ENCODE measurements around the gene CCL24. TPM values are rescaled to one million over a fixed set of nuclear protein-coding genes. Genes with fewer than 3 reads are reported as not detected.

Gene CCL24
- total and polyA plus RNA-seq, 10 donors, result 3.8 to 321 (median 85.1) TPM

DNA sequence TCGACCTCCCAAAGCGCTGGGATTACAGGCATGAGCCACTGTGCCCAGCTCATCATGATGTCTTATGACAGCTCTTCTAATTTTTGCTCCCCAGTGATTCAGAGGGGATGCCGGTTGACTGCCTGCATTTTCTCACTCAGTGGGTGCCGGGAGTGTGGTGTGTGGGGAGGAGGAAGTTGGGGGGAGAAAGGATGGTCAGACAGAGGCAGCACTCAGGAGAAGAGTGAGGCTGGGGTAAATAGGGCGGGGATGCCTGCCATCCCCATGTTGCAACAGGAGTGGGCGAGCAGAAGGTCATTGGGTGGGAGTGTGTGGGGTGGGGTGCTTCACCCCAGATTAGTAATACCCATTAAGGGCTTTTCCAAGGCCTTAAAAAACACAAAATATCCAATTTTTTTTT lies 3.5 kb upstream of the CCL24 start:
- H3K9me3 ChIP-seq, result no peaks in the 10 kb centered on the region
- no peak for DNase-seq
- no peak overlapping the region for H3K4me3 ChIP-seq
- TF ChIP-seq POLR2A (IDR thresholded peaks at IDR 0.05) (no peak), POLR2AphosphoS5 (IDR thresholded peaks at IDR 0.05) (no peak)
- TF ChIP-seq, protein P1, sequence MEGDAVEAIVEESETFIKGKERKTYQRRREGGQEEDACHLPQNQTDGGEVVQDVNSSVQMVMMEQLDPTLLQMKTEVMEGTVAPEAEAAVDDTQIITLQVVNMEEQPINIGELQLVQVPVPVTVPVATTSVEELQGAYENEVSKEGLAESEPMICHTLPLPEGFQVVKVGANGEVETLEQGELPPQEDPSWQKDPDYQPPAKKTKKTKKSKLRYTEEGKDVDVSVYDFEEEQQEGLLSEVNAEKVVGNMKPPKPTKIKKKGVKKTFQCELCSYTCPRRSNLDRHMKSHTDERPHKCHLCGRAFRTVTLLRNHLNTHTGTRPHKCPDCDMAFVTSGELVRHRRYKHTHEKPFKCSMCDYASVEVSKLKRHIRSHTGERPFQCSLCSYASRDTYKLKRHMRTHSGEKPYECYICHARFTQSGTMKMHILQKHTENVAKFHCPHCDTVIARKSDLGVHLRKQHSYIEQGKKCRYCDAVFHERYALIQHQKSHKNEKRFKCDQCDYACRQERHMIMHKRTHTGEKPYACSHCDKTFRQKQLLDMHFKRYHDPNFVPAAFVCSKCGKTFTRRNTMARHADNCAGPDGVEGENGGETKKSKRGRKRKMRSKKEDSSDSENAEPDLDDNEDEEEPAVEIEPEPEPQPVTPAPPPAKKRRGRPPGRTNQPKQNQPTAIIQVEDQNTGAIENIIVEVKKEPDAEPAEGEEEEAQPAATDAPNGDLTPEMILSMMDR (IDR thresholded peaks at IDR 0.05 in 8 of 11, conservative IDR thresholded peaks at IDR 0.05 in 3 of 11), result no peak
- peaks cover 0 to 11% (median 0%) of the 10 kb centered on the region in 6 donors for H3K4me1 ChIP-seq
- 62 to 79% (median 70%) methylated on average over 6 of the region's 6 CpGs for WGBS, 5 donors
- H3K27me3 ChIP-seq (replicated peaks in 1 of 7), result peaks cover 0 to 17% (median 0%) of the 10 kb centered on the region in 7 donors
- H3K36me3 ChIP-seq, result no peaks in the 10 kb centered on the region
- intact Hi-C loops (cut with DNase I; ENCODE audit: low total_unique reads), result no loop called here
- no peak overlapping the region for H3K27ac ChIP-seq

DNA sequence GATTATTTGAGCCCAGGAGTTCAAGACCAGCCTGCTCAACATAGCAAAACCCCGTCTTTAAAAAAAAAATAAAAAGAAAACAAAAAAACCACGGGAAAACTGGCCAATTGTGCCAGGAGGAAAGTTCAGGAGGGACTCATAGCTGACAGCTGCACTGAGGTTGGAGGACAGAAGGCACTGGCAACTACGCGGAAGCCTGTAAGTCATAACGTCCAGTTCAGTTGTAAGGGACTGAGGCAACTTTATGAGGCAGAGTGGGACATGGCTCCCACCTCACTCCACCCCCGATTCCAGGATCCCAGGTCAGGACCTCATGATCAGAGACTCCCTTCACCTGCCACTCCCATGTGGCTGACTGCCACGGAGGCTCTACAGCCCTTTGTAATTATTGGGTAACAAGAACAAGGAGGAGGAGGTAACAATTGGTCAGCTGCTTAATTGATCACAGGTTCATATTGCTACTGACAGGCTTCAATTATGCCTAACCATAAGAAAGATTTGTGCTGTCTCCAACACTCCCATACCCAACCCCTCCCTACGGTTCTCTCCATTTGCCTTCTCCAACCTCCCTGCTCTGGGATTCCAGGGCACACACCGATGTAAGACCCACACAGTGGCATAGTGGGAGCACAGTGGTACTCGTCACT lies 1.9 kb upstream of the CCL24 start:
- Histone ChIP-seq H3K27me3 (replicated peaks in 1 of 7) (peaks cover 0 to 17% (median 0%) of the 10 kb centered on the region in 7 donors), H3K4me1 (peaks cover 0 to 11% (median 0%) of the 10 kb centered on the region in 6 donors), H3K4me3 (no peak overlapping the region), H3K9me3 (no peaks in the 10 kb centered on the region), H3K36me3 (no peaks in the 10 kb centered on the region), H3K27ac (no peak overlapping the region)
- TF ChIP-seq POLR2A (IDR thresholded peaks at IDR 0.05), result no peak
- TF ChIP-seq, protein P1 (IDR thresholded peaks at IDR 0.05 in 8 of 11, conservative IDR thresholded peaks at IDR 0.05 in 3 of 11), result no peak
- TF ChIP-seq POLR2AphosphoS5 (IDR thresholded peaks at IDR 0.05), result no peak
- intact Hi-C loops (cut with DNase I; ENCODE audit: low total_unique reads), result no loop called here
- no peak for DNase-seq
- 64 to 74% (median 70%) methylated on average over 10 of the region's 10 CpGs for WGBS, 5 donors

DNA sequence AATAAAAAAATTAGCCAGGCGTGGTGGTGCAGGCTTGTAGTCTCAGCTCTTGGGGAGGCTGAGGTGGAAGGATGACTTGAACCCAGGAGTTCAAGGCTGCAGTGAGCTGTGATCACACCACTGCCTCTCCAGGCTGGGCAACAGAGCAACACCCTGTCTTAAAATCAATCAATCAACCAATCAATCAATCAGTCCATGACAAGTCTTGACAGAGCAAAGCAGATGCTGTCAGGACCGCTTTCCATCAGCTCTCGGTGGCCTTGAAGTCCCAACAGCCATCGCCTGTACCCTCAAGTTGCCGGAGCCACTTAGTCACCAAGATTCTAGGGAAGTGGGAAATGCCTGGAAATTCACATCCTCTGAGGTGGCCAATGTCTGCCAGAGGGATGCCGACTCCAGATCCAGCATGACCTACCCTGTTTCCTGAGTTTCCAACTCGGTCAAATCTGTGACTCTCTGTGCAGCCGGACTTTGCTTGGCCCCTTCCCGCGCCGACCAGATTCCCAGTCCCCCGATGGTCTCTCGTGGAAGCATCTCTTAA lies 871 bp upstream of the CCL24 start:
- no peaks in the 10 kb centered on the region for H3K36me3 ChIP-seq
- 77 to 86% (median 86%) methylated on average over 9 to 13 of the region's 13 CpGs for WGBS, 5 donors
- no peak overlapping the region for H3K4me3 ChIP-seq
- H3K9me3 ChIP-seq, result no peaks in the 10 kb centered on the region
- DNase-seq, result no peak
- TF ChIP-seq POLR2AphosphoS5 (IDR thresholded peaks at IDR 0.05), result no peak
- TF ChIP-seq POLR2A (IDR thresholded peaks at IDR 0.05), result no peak
- TF ChIP-seq, protein P1 (IDR thresholded peaks at IDR 0.05 in 8 of 11, conservative IDR thresholded peaks at IDR 0.05 in 3 of 11), result no peak
- peaks cover 0 to 17% (median 0%) of the 10 kb centered on the region in 7 donors for H3K27me3 ChIP-seq (replicated peaks in 1 of 7)
- no peak overlapping the region for H3K27ac ChIP-seq
- intact Hi-C loops (cut with DNase I; ENCODE audit: low total_unique reads), result no loop called here
- H3K4me1 ChIP-seq, result peaks cover 0 to 11% (median 0%) of the 10 kb centered on the region in 6 donors

DNA sequence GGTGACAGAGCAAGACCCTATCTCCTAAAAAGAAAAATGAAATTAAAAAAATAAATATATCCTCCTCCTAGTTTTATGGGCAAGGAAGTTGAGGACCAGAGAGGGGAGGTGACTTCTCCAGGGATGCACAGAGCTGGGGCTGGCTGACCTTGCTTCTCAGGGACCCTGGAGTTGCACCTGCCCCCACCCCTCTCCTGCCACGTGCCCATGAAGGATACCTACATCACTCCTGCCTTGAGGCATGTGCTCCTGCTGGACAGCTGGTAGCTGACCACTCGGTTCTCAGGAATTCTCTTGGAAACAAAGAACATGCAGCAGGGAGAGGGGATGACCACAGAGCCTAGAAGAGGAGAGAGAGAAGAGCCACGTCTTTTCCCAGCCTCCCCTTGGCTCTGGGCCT lies 522 bp downstream of the CCL24 start:
- DNase-seq, result no peak
- Histone ChIP-seq H3K9me3 (peaks cover 0 to 2% (median 0%) of the 10 kb centered on the region in 8 donors), H3K4me1 (peaks cover 0 to 11% (median 0%) of the 10 kb centered on the region in 6 donors), H3K27ac (no peak overlapping the region), H3K4me3 (peak overlapping the region in 2 of 8 donors; percentile 23 to 35), H3K27me3 (replicated peaks in 1 of 7) (peaks cover 0 to 17% (median 0%) of the 10 kb centered on the region in 7 donors), H3K36me3 (no peaks in the 10 kb centered on the region)
- intact Hi-C loops (cut with DNase I; ENCODE audit: low total_unique reads), result no loop called here
- WGBS, 5 donors, result 53 to 74% (median 67%) methylated on average over 3 of the region's 3 CpGs
- TF ChIP-seq, protein P1 (IDR thresholded peaks at IDR 0.05 in 8 of 11, conservative IDR thresholded peaks at IDR 0.05 in 3 of 11), result no peak
- TF ChIP-seq POLR2AphosphoS5 (IDR thresholded peaks at IDR 0.05) (no peak), POLR2A (IDR thresholded peaks at IDR 0.05) (no peak)

Measured in spleen (tissue), 11 donors.